GM18861 (cell line): Measurements from ENCODE around the gene EFNA5.

Source experiments
- ATAC-seq: cut with Tn5 transposase; IDR thresholded peaks from one replicate; pipeline ENCODE4 v1.9.1; 2021; ENCODE audit not compliant: unreplicated experiment

The EFNA5 gene

GRCh38 chr5:107670932-107671741 is at the start of gene EFNA5:
EFNA5 (minus strand) TSS chr5:107670937.
- no peak for ATAC-seq

DNA sequence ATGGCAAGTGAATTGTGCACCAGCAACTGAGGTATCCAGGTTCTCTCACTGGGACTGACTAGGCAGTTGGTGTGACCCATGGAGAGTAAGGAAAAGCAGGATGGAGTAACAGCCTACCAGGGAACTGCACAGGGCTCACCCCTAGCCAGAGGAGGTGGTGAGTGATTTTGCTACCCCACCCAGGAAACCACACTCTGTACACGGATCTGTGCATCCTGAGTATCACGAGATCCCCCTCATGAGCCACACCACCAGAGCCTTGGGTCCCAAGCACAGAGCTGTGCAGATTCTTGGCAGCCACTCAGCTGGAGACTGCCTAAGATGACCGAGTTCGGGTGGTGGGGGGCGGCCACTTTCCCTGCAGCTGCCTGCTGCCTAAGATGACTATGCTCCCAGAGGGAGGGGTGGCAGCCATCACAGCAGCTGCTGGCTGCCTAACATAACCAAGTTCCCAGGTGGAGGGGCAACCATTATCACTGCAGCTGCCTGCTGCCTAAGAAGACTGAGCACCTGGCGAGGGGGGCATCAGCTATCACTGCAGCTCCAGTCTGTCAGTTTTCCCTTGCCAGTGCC is 48.4 kb upstream of the EFNA5 start:
- no peak for ATAC-seq

- ATAC-seq, result no peak
Measured at GRCh38 chr5:107717816-107718215, 47.1 kb upstream of the EFNA5 start.

DNA sequence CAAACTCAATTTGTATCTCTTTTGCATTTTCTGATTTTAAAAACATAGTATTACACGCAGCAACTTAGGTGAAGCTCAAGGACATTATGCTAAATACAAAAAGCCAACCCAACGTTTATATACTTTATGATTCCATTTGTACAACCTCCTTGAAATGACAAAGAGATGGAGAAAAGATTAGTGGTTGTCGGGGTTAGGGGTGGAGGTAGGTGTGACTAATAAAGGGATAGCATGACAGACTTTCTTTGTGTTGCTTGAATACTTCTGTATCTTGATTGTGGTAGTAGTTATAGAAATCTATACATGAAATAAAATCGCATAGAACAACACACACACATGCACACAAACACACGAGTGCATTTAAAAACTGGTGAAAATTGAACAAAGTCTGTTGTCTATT is 42.5 kb upstream of the EFNA5 start:
- no peak for ATAC-seq

DNA sequence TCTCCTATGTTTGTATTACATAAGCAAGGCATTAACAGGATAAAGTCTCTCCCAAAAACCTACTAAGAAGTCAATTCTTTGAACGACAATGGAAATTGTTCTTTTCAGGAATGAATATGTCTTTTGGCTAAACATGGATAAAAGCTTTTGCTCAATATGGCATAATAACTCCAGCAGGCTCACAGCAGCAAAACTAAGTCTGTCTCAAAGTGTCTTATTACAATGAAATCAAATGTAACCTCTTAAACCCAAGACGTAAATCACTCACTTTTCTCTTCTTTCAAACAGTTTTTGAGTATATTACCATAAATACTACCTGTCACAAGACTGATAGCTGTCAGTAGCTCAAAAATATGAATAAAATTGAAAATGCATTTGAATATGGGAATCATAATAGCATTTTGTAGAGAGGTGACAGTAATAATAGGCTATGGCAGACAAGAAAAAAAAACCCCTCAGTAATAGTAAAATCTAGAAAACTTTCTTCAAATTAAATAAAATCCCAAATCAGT is 41.7 kb upstream of the EFNA5 start:
- ATAC-seq, result no peak

DNA sequence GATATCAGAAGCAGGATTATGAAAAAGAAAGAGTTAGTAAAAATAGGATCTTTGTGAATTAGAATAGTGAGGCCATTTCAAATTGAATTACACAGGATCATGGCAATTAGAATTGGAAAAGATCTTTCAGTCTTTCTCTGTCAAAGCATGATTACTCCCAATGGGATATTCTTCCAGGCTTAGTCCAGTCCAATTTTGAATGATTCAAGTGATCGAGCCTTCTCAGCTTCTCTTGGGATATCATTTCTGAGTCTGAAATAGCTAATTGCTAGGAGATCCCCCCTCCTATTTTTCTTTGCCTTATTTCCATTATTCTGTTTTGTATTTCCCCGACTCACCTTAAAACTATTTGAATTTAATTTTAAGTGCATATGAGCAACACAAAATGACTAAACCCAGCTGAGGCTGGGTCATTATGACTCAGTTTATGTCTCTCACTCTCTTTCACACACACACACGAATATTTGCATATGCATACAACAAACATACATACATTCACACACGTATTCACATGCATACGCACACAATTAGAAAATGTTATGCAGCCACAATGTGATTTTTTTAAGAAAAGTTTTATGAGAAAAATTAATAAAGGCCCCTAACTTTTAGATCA is 34.8 kb upstream of the EFNA5 start:
- ATAC-seq, result no peak

- no peak for ATAC-seq
Measured at GRCh38 chr5:107704681-107705401, 34.1 kb upstream of the EFNA5 start.

DNA sequence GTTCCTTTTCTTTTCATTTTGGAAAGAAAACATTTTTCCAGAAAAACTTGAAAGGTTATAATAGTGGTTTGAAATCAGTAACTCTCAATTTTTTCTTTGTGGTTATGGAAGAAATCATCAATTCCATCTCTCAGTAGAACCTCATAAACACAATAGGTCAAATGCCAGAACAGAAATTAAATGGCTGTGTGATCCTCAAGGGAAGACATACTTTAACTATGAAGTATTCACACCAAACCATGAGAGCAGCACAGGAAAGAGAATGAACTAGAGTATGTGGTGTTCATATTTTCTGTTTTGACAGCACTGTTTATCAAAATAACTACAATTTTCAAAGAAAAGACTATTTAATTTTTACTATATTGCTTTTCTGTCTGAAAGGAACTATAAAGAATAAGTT is 29.7 kb upstream of the EFNA5 start:
- ATAC-seq, result no peak

- no peak for ATAC-seq
Measured at GRCh38 chr5:107699425-107699824, 28.7 kb upstream of the EFNA5 start.

GRCh38 chr5:107698286-107698685 is 27.5 kb upstream of the EFNA5 start:
- ATAC-seq, result no peak

GRCh38 chr5:107696498-107696897 is 25.8 kb upstream of the EFNA5 start:
- ATAC-seq, result no peak

DNA sequence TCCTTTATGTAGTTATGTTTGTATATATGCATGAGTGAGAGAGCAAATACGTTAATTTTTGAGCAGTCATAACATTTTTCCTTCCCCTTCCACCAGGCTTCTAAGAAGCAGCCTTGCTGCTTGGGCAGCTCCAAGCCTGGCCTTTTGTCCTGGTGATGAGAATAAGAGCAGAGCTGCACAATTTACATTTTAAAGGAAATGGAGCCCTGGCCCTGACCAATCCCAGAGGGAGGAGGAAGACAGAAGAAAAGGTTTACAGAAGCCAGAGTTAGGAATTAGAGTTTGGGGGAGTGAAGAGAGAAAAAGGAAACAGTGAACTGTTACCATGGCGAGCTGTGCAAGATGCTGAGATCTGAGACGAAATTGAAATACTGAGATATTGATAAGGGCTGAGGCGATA is 25.3 kb upstream of the EFNA5 start:
- ATAC-seq, result no peak

GRCh38 chr5:107687937-107688336 is 17.2 kb upstream of the EFNA5 start:
- ATAC-seq, result no peak

- no peak for ATAC-seq
Measured at GRCh38 chr5:107687404-107687803, 16.7 kb upstream of the EFNA5 start.

DNA sequence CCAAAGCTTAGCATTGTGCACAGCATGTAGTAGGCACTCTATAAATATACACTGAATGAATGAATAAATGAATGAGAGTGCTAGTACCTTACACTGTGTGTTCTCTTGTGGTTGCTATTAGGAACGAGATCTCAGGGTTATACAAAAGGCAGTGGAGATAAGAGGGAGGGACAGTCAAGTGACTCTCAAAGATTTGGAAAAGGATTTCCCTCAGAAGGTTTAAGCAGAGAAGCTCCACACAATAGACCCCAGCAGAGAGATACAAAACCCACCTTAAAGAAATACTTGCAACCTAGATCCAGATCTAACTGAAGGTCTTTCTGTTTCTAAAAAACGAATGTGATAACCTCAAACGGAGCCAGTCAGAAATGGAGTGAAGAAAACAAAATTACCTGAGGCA is 11.8 kb upstream of the EFNA5 start:
- ATAC-seq, result no peak

DNA sequence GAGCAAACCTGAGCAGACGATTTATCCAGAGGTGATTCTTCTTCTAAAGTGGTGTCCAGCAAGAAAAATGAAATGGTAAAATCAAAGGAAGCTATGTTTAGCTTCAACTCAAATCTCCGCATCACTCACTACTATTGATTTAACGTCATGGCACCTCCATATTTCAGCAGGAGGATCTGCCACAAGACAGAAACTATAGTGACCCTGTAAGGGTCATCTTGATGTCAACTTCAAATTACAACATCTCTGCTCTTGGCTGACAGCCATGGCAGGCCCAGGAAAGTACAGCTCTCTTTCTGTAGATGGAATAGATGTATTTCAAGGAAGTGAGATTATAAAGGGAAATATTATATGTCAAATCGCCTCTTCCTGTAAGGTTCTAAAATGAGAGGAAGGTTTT is 10.1 kb upstream of the EFNA5 start:
- no peak for ATAC-seq

DNA sequence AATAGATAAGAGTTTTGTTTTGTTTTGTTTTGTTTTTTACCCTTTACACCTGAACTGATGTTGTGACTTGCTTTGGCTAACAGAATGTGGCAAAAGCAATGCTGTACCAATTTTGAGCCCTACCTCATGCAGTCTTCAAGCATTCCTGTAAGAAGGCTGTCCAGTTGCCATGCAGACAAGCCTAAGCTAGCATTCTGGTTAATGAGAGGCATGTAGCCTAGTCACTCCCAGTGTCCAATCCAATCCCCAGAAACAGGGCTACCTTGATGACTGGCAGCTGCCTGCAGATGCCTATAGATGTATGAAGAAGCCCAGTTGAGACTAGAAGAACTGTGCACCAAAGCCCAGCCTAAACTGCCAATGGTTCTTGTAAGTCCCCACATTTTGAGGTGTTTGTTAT is 9.4 kb upstream of the EFNA5 start:
- ATAC-seq, result no peak

- no peak for ATAC-seq
Measured at GRCh38 chr5:107676702-107677101, 6.0 kb upstream of the EFNA5 start.

DNA sequence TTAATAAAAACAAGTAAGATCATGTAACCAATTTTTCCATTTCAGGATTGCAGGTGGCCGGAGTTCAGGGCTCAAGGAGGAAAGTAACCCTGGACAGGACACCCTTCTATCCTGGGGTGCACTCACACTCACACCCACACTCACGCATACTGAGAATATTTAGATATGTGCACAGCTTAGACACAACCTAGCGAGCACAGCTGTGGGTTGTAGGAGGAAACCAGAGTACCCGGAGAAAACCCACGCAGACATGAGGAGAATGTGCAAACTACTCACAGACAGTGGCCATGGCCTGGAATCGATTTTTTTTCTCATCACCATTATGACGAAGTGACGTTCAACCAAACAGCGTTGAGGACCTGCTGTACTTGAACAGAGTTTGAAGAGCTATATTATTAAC is 4.5 kb upstream of the EFNA5 start:
- ATAC-seq, result no peak

GRCh38 chr5:107674655-107675054 is 3.9 kb upstream of the EFNA5 start:
- ATAC-seq, result no peak

DNA sequence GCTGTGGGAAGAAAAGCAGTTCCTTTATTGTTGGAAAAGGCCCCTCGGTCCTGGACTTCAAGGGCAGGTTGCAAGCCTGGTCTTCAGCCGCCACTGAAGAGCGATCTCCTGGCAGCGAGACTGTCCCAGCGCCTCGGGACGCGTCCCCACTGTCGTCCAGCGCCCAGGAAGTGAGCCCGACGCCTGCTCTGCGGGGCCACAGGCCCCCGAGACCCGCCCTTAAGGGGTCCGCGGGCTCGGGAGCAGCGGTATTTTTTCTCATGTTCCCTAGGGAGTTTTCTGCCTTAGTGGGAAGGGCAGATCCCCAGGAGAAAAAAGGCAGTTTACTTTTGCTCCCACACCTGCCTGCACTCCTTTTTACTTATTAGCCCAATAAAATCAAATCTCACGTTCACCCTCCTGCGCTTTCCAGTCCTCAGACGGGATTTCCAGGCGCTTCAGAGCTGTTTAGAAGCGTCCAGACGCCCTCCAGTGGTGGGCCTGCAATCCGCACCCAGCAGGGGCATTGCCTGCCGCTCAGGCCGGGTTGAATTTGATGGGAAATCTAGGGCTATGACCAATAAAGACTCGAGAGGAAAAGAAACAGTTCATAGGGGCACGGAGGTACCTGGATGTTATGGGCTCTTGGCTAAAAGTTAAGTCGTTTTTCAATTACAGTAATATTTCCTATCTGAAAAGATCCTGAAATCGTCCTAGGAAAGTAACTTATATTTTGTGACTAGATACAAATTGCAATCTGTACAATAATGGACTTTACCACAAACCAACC is 2.8 kb upstream of the EFNA5 start:
- ATAC-seq, result peak; percentile 85
